A673 (cell line): ENCODE data around the gene CREBRF.

Source experiments
- CTCF ChIP-seq: fragments of 300-800, 200-600 bp; sonication (generic); conservative IDR thresholded peaks from 2 replicates; pipeline ENCODE4 v1.5.1; 2017; ENCODE audit warnings: low read depth, mild to moderate bottlenecking, antibody characterized with exemption, low read length, moderate library complexity, mixed read lengths
- EZH2 ChIP-seq: fragments of 200-600 bp; sonication (generic); IDR thresholded peaks from 2 replicates; pipeline ENCODE4 v1.6.1; 2017; ENCODE audit warnings: borderline replicate concordance, low read depth, mild to moderate bottlenecking, mixed read lengths, antibody characterized with exemption, low read length; ENCODE audit not compliant: poor library complexity, severe bottlenecking

GRCh38 chr5:173010021-173010420 is 46.1 kb upstream of the CREBRF start:
- no peak for TF ChIP-seq EZH2
- TF ChIP-seq CTCF: no peak
